ENCODE measurements around the gene RBM33.

Gene RBM33

DNA sequence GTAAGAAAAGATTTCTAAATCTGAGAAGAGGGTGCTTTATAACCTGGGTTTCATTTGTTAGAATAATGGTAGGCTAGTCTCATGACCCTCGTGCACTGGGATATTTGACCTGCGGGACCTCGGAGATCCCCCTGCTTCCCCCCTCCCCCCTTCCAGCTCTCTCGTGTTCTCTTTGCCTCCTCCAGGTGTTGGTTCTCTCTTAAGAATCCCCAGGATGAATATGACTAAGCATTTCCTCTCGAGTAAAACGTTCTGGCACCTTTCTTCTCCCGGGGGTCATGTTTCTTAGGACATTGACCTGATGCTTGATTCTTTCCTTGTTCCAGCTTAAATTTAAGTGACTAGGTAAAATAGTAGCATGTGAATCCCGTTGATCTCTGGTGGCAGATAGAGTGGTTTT lies 96.6 kb downstream of the RBM33 start:
- in situ Hi-C loops (cut with HindIII; ENCODE audit: low sequenced_read_pairs): no loop called here

GRCh38 chr7:155741805-155742204 lies 97.3 kb downstream of the RBM33 start:
- in situ Hi-C loops (cut with HindIII; ENCODE audit: low sequenced_read_pairs): no loop called here

DNA sequence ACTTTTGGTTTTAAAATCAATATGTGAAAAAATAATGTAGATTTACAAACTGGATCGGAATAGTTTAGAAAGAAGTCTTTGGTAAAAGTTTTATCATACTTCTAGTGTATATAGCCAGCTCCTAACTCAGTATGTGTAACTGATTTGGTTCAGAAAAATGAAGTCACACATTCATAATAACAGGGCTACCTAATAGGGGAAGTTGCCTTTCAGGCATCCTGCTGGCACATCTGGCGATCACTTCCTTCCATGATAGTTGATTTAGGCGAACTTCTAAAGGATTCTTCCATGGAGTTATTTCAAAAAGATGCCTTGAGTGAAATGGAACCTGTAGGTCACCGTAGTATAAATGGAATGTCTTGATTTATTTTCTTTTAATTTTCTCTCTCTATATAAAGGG lies 98.7 kb downstream of the RBM33 start:
- in situ Hi-C loops (cut with HindIII; ENCODE audit: low sequenced_read_pairs): no loop called here

GRCh38 chr7:155744971-155745683 lies 100.7 kb downstream of the RBM33 start:
- in situ Hi-C loops (cut with HindIII; ENCODE audit: low sequenced_read_pairs): no loop called here

DNA sequence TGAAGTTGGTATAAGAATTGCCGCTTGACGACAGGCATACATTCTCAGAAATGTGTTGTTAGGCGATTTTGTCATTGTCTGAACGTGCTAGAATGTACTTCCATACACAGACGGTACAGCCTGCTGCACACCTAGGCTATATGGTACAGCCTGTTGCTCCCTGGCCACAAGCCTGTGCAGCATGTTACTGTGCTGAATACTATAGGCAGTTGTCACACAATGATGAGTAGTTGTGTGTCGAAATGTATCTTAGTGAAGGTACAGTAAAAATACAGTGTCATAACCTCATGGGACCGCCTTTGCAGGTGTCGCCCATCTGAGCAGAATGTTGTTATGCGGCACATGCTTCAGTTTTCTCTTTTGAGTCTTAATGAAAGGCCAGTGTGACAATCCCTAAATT lies 101.3 kb downstream of the RBM33 start:
- in situ Hi-C loops (cut with HindIII; ENCODE audit: low sequenced_read_pairs): no loop called here

- in situ Hi-C loops (cut with HindIII; ENCODE audit: low sequenced_read_pairs): no loop called here
Measured at GRCh38 chr7:155746188-155746587, 101.7 kb downstream of the RBM33 start.

- in situ Hi-C loops (cut with HindIII; ENCODE audit: low sequenced_read_pairs): no loop called here
Measured at GRCh38 chr7:155747209-155747608, 102.7 kb downstream of the RBM33 start.

DNA sequence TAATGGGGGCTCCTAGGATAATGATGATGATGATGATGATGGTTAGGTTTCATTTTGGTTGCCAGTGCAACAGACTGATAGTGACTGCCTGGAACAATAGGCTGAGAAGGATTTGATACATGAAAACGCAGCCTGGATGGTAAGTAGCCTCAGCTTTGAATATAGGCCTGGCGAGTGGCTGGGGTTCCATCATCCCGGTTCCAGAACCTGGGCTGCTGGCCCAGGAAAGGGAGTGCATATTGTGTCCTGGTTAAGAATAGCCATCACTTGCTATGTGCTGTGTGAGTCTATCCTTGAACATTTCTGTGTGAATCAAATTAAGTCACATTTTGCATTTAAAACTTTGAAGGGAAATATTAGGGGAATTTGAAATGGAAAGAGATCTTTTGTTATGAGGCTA lies 105.1 kb downstream of the RBM33 start:
- in situ Hi-C loops (cut with HindIII; ENCODE audit: low sequenced_read_pairs): no loop called here

DNA sequence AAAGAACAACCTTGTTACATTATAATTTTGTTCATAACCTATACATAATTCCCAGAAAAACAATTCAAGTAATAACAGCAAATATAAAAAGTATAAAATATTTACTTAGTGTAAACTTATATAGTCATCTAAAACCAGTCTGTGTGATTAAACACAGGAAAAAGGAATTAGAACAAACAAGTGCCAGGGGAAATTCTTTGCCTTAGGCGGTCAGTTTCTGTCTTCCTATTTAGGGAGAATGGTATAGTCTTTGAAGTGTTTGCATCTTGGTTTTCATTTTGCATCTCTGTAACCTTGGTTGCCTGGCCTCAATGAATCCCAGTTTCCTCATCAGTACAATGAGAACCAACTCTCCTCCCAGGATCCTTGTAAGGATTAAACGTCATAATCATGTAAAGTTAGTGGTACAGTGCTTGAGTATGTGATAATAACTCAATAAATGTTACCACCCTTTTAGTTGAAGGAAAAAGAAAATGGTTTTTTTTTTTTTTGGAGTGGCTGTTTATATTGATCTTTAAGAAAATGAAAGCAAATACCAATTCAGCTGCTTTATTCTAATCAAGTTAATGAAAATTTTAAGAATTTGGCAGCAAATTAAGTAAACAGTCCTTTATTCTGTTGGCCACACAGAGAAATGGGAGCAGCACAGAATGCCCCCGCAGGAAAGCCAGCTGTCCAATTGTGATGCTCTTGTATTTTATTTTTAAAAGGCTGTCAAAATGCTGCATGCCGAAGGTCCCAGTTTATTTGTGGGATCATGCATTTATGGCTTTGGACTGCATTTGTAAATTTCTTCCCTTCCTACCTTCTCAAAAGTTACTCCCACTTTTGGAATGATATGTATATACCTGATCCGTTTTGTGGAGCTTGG lies 106.0 kb downstream of the RBM33 start:
- in situ Hi-C loops (cut with HindIII; ENCODE audit: low sequenced_read_pairs): no loop called here

GRCh38 chr7:155751409-155751808 lies 106.9 kb downstream of the RBM33 start:
- in situ Hi-C loops (cut with HindIII; ENCODE audit: low sequenced_read_pairs): no loop called here

DNA sequence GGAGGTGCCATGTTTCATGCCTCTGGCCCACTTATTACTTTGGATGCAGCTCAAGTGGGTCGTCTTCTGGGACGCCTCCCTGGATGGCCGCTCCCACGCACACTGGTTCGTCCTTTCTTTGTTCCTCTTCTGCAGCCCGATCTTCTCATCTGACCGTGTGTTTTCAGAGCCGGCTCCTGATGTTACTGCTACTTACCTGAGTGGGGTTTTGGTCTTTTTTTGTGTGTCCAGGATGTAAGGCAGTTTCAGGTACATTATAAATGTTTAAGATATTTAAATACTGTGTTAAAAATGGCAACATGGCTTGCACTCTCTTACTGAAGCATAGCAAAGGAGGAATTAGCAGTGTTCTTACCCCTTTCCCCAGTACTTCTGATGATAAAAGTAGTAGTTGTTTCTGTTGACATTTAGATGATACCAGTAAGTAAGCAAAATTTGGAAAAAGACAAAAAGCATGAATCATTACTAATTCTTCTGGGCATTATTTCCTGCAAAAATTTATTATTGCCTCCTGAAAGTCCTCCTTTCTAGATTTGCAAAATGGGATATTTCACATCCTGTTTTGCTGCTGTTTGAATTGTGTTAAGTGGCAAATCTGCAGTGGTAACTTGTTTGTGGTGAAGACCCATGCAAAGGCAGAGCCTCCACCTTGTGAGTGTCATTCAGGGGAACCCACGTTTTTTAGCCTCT lies 108.4 kb downstream of the RBM33 start:
- in situ Hi-C loops (cut with HindIII; ENCODE audit: low sequenced_read_pairs): no loop called here

- in situ Hi-C loops (cut with HindIII; ENCODE audit: low sequenced_read_pairs): no loop called here
Measured at GRCh38 chr7:155753446-155753965, 109.0 kb downstream of the RBM33 start.

DNA sequence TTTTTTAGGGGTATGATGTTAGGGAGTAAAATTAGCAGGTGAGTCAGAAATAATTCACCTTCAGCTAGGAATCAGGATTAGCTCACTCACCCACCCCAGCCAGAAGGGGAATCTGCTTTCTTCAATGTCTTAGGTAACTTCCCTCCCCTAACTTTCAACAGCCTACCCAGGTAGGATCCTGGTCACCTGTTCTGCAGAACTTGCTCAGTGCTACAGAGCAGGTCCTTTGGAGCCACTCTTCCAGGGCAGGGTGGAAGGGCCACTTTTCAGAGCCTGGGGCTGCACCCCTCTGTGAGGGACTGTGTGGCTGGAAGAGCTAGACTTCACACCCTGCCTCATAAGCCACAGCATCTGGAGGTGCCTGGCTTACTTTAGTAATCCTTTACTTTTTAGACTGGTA lies 109.7 kb downstream of the RBM33 start:
- in situ Hi-C loops (cut with HindIII; ENCODE audit: low sequenced_read_pairs): no loop called here

DNA sequence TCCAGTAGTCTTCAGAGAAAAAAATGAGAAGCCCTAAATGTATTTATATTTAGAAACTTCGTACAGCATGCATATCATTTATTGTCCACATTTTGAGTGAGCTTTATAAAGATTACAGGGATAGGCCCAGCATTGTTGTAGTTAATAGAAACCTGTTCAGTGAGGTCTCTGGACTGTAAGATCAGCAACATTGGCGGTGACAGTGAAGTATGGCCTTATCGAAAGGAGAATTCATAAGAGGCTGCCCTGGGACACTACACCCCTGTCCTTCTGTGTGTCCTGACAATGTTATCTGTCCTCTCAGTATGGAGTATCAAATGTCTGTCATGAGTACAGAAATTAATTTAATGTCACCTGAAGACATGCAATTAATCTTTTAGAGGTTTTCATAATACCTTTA lies 110.6 kb downstream of the RBM33 start:
- in situ Hi-C loops (cut with HindIII; ENCODE audit: low sequenced_read_pairs): no loop called here

- in situ Hi-C loops (cut with HindIII; ENCODE audit: low sequenced_read_pairs): no loop called here
Measured at GRCh38 chr7:155756322-155756721, 111.9 kb downstream of the RBM33 start.

- in situ Hi-C loops (cut with HindIII; ENCODE audit: low sequenced_read_pairs): no loop called here
Measured at GRCh38 chr7:155758348-155758747, 113.9 kb downstream of the RBM33 start.

GRCh38 chr7:155759740-155760430 lies 115.4 kb downstream of the RBM33 start:
- in situ Hi-C loops (cut with HindIII; ENCODE audit: low sequenced_read_pairs): no loop called here

DNA sequence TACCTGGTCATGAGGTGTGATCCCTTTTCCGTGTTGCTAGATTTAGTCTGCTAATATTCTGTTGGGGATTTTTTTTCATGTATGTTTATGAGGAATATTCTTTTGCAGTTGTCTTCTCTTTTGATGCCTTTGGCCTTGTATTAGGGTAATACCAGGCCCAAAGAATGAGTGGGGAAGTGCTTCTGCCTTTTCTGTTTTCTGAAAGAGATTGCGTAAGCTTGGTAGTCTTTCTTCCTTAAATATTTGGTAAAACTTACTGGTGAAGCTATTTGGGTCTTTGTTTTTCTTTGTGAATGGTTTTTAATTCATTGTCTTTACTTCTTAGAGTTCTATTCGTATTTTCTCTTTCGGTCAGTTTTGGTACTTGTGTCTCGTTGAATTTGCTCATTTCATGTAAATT lies 116.7 kb downstream of the RBM33 start:
- in situ Hi-C loops (cut with HindIII; ENCODE audit: low sequenced_read_pairs): no loop called here

DNA sequence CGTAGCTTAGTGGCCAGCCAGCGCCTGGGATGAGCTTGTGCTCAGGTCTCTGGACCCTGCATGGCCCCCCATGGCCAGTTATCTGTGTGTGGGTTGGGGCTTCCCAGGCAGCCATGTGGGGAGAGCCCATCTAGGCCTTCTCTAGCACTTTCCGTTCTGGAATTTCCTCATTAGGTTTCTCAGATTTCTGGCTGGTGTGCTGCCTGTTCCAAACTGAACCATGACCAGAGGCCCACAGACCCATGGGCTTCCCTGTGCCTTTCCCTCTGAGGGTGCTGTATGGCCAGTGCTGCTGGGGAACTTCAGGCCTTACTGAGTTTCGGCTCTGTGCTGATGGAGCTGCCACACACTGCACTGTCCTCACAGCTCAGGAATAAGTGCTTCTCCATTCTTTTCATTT lies 117.6 kb downstream of the RBM33 start:
- in situ Hi-C loops (cut with HindIII; ENCODE audit: low sequenced_read_pairs): no loop called here

GRCh38 chr7:155762655-155763054 lies 118.2 kb downstream of the RBM33 start:
- in situ Hi-C loops (cut with HindIII; ENCODE audit: low sequenced_read_pairs): no loop called here

GRCh38 chr7:155763122-155763521 lies 118.7 kb downstream of the RBM33 start:
- in situ Hi-C loops (cut with HindIII; ENCODE audit: low sequenced_read_pairs): no loop called here

Data from endothelial cell of hepatic sinusoid (primary cell).